ENCODE results near the gene ZNF106.
A peak's percentile ranks its signal among the peaks of the same experiment; 100 is the strongest.

Gene ZNF106

DNA sequence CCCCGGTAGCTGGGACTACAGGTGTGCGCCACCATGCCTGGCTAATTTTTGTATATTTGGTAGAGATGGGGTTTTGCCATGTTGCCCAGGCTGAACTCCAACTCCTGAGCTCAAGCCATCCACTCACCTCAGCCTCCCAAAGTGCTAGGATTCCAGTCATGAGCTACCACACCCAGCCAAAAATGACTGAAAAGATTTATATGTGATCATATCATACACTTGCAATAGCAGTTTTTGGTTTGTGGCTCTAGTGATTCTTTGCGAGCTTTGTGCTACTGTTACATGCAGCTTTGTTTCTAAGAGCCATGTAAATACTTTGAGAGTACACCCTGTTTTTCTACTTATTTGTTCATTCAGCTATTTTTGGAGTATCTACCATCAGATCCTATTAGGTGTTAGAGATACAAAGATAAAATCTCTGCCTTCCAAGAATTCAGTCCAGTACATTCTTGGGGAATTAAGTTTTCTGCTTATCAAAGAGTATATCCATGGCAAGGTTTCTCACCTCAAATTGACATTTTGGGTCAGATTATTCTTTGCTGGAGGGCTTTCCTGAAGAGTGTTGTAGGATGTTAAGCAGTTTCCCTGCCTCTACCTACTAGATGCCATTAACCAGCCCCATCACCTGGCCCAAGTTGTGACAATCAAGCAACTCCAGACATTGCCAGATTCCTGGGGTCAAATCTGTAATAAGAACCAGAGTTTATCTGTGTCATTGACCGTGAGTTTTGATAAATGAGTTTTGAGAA, 19.5 kb upstream of the ZNF106 start:
- Histone ChIP-seq H3K27ac (peak overlapping the region; percentile 86), H3K9me3 (no peaks in the 10 kb centered on the region), H3K4me3 (ENCODE audit: low read depth in 1 of 2, low read length in 1 of 2) (peak overlapping the region; percentile 53 to 55), H3K36me3 (peaks cover 45% of the 10 kb centered on the region), H3K4me1 (ENCODE audit: control insufficient read depth in 1 of 2, insufficient read depth in 1 of 2, low read depth in 1 of 2, low read length in 1 of 2) (peaks cover 27 to 29% of the 10 kb centered on the region in 2 experiments), H3K27me3 (no peaks in the 10 kb centered on the region)
- TF ChIP-seq, protein P1, sequence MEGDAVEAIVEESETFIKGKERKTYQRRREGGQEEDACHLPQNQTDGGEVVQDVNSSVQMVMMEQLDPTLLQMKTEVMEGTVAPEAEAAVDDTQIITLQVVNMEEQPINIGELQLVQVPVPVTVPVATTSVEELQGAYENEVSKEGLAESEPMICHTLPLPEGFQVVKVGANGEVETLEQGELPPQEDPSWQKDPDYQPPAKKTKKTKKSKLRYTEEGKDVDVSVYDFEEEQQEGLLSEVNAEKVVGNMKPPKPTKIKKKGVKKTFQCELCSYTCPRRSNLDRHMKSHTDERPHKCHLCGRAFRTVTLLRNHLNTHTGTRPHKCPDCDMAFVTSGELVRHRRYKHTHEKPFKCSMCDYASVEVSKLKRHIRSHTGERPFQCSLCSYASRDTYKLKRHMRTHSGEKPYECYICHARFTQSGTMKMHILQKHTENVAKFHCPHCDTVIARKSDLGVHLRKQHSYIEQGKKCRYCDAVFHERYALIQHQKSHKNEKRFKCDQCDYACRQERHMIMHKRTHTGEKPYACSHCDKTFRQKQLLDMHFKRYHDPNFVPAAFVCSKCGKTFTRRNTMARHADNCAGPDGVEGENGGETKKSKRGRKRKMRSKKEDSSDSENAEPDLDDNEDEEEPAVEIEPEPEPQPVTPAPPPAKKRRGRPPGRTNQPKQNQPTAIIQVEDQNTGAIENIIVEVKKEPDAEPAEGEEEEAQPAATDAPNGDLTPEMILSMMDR (IDR thresholded peaks at IDR 0.05): no peak

DNA sequence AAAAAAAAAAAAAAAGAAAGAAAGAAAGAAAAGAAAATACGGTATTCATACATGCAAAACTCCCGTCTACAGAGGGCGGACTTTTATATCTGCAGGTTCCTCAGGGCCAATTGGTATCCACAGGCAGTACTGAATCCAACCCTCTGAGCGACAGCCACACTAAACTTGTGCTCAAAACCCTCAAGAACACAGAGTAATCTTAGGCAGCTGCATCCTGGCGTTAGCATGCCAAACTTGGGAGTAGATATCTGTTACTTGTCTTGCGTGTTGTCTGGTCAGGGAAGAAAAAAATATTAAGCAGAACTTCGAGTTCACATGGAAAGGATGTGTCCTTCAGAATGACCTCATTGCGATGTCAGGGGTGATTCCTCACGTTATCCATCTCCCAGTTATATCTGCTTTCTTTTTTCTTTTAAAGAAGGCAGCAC, 17.3 kb upstream of the ZNF106 start:
- TF ChIP-seq, protein P1 (IDR thresholded peaks at IDR 0.05): no peak
- Histone ChIP-seq H3K36me3 (peaks cover 23% of the 10 kb centered on the region), H3K4me1 (ENCODE audit: control insufficient read depth in 1 of 2, insufficient read depth in 1 of 2, low read depth in 1 of 2, low read length in 1 of 2) (peaks cover 36% of the 10 kb centered on the region in 2 experiments), H3K27me3 (no peaks in the 10 kb centered on the region), H3K27ac (peak overlapping the region; percentile 53), H3K9me3 (no peaks in the 10 kb centered on the region), H3K4me3 (ENCODE audit: low read depth in 1 of 2, low read length in 1 of 2) (no peak overlapping the region)

GRCh38 chr15:42507514-42507913, 16.6 kb upstream of the ZNF106 start:
- Histone ChIP-seq H3K27ac (no peak overlapping the region), H3K27me3 (no peaks in the 10 kb centered on the region), H3K4me1 (ENCODE audit: control insufficient read depth in 1 of 2, insufficient read depth in 1 of 2, low read depth in 1 of 2, low read length in 1 of 2) (peaks cover 43% of the 10 kb centered on the region in 2 experiments), H3K36me3 (peaks cover 16% of the 10 kb centered on the region), H3K9me3 (no peaks in the 10 kb centered on the region), H3K4me3 (ENCODE audit: low read depth in 1 of 2, low read length in 1 of 2) (no peak overlapping the region)
- TF ChIP-seq, protein P1 (IDR thresholded peaks at IDR 0.05): no peak

- H3K27me3 ChIP-seq: no peaks in the 10 kb centered on the region
- H3K9me3 ChIP-seq: no peaks in the 10 kb centered on the region
- peaks cover 33 to 41% of the 10 kb centered on the region in 2 experiments for H3K4me1 ChIP-seq (ENCODE audit: control insufficient read depth in 1 of 2, insufficient read depth in 1 of 2, low read depth in 1 of 2, low read length in 1 of 2)
- TF ChIP-seq, protein P1 (IDR thresholded peaks at IDR 0.05): no peak
- peaks cover 12% of the 10 kb centered on the region for H3K36me3 ChIP-seq
- H3K27ac ChIP-seq: peak overlapping the region; percentile 78
- no peak overlapping the region for H3K4me3 ChIP-seq (ENCODE audit: low read depth in 1 of 2, low read length in 1 of 2)
Measured at GRCh38 chr15:42504631-42505030, 13.7 kb upstream of the ZNF106 start.

DNA sequence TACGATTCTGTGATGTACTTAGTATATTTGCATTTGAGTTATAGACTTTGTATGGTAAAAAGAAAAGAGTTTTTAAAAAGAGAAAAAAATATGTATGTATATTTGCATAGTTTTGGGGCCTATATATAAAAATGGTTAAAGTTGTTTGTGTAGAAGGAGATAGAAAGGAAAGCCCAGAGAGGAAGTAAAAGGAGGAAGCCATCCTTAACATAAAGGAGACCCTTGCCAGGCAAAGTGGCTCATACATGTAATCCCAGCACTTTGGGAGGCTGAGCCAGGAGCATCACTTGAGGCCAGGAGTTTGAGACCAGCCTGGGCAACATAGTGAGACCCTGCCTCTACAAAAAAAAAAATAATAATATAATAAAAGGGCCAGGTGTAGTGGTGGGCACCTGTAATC, 12.9 kb upstream of the ZNF106 start:
- Histone ChIP-seq H3K36me3 (peaks cover 17% of the 10 kb centered on the region), H3K27me3 (no peaks in the 10 kb centered on the region), H3K9me3 (no peaks in the 10 kb centered on the region), H3K4me3 (ENCODE audit: low read depth in 1 of 2, low read length in 1 of 2) (no peak overlapping the region), H3K27ac (peak overlapping the region; percentile 78), H3K4me1 (ENCODE audit: control insufficient read depth in 1 of 2, insufficient read depth in 1 of 2, low read depth in 1 of 2, low read length in 1 of 2) (peaks cover 31 to 44% of the 10 kb centered on the region in 2 experiments)
- TF ChIP-seq, protein P1 (IDR thresholded peaks at IDR 0.05): no peak

Data from neutrophil (primary cell).